HG03060 (cell line): ENCODE results near the gene RNF212B.

Source experiments
- ATAC-seq: cut with Tn5 transposase; IDR thresholded peaks from one replicate; pipeline ENCODE4 v1.9.1; 2021; ENCODE audit warnings: low read depth, moderate number of reproducible peaks; ENCODE audit not compliant: unreplicated experiment

Gene RNF212B

DNA sequence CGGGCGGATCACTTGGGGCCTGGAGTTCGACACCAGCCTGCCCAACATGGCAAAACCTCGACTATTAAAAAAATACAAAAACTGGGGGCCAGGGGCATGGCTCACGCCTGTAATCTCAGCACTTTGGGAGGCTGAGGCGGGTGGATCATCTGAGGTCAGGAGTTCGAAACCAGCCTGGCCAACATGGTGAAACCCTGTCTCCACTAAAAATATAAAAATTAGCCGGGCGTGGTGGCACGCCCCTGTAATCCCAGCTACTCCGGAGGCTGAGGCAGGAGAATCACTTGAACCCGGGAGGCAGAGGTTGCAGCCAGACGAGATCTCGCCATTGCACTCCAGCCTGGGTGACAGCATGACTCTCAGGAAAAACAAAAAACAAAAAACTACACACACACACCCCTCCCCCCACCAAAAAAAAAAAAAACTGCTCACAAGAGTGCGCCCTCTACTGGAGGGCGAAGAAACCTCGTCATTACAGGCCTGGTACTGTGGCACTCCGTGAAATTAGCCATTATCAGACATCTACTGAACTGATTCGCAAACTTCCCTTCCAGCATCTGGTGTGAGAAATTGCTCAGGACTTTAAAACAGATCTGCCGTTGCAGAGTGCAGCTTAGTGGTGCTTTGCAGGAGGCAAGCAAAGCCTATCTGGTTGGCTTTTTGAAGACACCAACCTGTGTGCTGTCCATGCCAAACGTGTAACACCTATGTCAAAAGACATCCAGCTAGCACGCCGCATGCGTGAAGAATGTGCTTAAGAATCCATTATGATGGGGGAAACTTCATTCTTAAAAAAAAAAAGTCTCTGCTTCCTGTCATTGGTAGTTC lies 57.2 kb downstream of the RNF212B start:
- no peak for ATAC-seq

- no peak for ATAC-seq
Measured at GRCh38 chr14:23296012-23296777, 58.5 kb downstream of the RNF212B start.

GRCh38 chr14:23297096-23297495 lies 59.4 kb downstream of the RNF212B start:
- no peak for ATAC-seq

- ATAC-seq: no peak
Measured at GRCh38 chr14:23297611-23298277, 60.0 kb downstream of the RNF212B start.

DNA sequence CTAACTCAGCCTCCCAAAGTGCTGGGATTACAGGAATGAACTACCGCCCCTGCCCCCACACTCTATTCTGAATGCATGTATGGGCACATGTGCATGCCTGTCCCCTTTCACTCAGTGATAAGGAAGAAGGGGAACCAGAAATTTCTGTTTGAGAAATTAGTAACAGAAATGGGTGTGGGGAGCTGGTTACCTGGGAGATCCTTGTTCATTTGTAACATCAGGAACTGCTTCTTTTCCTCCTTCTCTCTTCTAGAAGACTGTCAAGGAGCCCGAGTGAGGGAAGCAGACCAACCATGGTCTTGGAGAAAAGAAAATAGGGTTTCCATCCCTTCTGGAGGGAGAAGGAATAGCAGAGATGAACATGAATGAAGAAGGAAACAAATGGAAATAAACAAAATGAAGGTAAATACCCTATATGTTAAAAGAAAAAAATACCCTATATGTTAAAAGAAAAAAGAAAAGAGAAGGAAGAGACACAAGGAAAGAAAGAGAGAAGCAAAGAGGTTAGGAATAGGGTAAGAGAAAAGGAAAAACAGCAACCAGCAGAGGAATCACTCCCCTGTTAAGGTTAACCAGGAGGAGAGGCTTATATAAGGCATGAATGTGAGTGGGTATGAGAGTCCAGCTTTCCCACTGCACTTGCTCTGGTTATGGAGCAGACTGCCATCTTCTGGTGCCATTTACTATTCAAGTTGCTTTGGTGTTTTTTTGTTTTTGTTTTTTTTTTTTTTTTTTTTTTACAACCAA lies 61.6 kb downstream of the RNF212B start:
- no peak for ATAC-seq

- ATAC-seq: no peak
Measured at GRCh38 chr14:23299986-23300686, 62.4 kb downstream of the RNF212B start.

- no peak for ATAC-seq
Measured at GRCh38 chr14:23300687-23301223, 63.0 kb downstream of the RNF212B start.

GRCh38 chr14:23301288-23301968 lies 63.7 kb downstream of the RNF212B start:
- peak; percentile 46 for ATAC-seq

DNA sequence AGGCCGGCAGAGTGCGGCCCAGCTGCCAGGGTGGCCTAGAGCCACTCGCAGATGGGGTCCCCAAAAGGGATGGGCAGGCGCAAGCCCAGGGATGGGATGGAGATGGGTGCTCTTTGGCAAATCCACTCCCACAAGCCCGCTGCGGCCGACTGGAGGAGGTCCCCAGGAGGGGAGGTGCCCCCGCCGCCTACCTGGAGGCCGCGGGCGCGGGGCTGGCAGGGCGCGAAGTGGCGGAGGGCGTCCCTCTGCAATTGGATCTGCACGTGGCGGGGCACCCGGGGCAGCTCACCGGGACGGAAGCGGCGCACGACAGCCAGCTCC lies 64.2 kb downstream of the RNF212B start:
- no peak for ATAC-seq

- no peak for ATAC-seq
Measured at GRCh38 chr14:23302290-23303225, 64.8 kb downstream of the RNF212B start, which contains the start of gene PPP1R3E. TSS of gene PPP1R3E (minus strand) at chr14:23302859. CDS start at chr14:23302576, 283 bp downstream.

GRCh38 chr14:23306412-23307145 lies 68.8 kb downstream of the RNF212B start, which contains the start of gene BCL2L2:
TSS of gene BCL2L2 (plus strand) at chr14:23306833. CDS start at chr14:23307768, 935 bp downstream.
- no peak for ATAC-seq

DNA sequence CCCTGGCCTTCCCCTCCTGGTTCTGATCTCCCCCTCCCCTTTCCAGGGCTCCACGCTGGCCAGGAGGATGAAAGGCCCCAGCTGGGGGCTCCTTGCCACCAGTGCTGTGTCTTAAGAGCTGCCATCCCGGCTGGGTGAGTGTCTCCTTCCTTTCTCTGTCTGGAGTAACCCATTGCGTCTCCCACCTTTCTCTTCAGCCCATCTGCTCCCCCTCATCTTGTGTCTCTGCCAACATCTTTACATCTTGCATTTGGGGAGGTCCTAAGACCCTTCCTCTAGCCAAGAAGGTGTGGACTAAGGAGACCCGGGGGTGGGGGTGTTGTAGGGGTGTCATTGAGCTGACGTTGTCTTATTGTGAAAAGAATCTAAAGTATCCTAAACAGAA lies 69.4 kb downstream of the RNF212B start:
- no peak for ATAC-seq

GRCh38 chr14:23307687-23308644 lies 70.2 kb downstream of the RNF212B start:
- no peak for ATAC-seq

DNA sequence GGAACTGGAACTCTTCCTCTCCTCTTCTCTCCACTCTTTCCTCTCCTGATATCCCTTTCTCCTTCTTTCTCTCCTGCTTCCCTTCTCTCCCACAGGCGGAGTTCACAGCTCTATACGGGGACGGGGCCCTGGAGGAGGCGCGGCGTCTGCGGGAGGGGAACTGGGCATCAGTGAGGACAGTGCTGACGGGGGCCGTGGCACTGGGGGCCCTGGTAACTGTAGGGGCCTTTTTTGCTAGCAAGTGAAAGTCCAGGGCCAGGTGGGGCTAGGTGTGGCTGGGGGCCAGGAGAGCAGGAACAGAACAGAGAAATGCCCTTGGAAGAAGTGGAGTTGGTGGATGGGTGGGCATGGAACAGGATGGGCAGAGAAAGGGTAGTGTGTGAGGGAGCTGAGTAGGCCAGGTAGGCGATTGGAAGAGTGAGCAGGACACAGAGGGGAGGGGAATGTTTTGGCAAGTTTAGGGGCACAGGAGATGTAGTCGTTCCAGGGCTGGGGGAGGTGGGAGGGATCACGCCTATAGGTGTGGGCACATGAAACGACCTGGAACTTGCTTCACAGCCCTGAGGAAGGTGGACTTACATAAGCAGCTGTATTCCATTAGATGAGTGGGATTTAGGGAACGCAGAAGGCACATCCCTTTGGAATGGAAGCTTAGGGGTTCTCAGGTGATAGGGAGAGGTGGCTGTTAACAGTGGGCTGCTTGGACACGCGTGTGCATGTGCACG lies 71.1 kb downstream of the RNF212B start:
- no peak for ATAC-seq

DNA sequence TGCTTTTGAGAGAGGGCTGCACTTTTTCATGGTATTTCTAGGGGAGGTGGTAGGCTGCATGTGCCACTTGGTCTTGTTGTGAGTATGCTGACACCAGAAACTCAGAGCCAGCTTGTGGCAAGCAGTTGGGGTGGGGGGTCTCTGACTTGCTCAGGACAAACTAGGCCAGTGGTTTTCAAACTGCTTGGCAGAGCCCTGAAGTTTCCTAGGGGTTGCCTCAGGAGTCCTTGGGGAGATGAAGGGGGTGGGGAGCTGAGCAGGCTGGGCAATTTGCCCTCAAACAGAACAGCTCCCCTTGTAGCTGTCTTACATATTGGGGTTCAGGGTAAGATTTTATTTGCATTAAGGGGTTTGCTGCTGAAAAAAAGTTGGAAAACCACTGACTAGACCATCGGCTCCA lies 72.8 kb downstream of the RNF212B start:
- ATAC-seq: no peak

DNA sequence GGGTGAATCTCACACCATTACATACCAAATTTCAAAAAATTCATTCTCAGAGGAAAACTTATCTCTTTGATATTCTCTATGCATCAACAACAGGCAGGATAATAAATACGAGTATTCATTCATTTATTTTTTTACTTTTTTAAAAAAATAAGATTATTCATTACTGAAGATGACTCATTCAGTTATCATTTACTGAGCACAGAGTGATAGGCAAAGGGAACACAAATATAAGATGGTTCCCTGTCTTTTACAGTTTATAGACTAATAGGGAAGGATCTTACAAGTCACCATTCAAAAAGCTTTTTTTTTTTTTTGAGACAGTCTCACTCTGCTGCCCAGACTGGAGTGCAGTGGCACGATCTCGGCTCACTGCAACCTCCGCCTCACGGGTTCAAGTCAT lies 78.6 kb downstream of the RNF212B start:
- no peak for ATAC-seq
